Hepatic stellate cell (primary cell): ENCODE results near the gene ITGBL1.

ENCODE experiments used
- DNase-seq: peaks from one replicate; pipeline ENCODE4 v3.0.0; 2011; ENCODE audit warnings: low spot score

ITGBL1 gene

DNA sequence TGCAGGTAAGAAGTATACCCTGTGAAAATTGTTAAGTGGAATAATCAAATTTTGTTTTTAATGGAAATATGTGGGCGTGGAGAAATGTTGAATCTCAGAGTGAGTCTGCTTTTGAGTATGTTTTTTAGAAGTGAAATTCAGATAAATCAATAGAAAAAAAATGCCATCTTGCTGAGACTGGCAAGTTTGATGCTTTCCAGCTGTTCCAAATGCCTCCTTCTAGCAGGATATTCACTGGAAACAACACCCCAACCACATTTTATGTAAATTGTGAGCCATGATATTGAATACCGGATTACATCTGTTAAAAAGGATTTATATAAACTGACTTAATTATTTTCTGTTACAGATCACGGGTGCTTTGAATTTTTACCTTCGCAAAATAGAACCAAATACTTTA, 115.4 kb downstream of the ITGBL1 start:
- no peak for DNase-seq

DNA sequence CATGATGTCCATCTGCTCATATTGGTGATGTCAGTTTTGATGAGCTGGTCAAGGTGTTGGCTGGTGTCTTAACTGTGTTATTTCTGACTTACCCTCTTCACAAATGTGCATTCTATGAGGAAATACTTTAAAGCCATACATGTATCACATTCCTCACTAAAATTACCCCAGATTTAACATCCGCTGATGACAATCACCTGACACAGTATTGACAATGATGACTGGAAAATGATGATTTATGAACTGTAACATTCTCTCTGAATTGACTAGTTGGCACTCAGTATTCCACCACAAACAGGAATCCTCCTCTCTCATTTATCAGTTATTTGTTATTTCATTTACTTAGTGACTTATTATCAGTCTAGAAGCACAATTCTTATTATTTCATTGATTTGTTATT, 117.3 kb downstream of the ITGBL1 start:
- no peak for DNase-seq

DNA sequence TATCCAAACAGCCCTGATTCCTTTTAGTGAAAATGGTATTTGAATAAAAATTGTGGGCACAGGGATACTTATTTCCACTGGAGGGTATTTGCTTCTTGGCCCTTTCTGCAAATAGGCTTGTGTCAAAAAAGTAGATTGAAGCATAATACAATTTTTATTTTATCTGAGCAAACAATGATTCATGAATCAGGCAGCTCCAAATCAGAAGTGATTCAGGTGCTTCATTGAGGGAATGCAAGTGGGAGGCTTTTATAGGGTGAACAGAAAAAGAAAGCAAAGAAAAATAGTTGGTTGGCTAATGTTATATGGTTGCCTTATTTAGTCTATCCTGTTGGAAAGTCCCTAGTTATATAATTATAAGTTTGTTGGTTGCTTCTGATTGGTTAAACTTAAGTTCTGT, 117.9 kb downstream of the ITGBL1 start:
- no peak for DNase-seq

DNA sequence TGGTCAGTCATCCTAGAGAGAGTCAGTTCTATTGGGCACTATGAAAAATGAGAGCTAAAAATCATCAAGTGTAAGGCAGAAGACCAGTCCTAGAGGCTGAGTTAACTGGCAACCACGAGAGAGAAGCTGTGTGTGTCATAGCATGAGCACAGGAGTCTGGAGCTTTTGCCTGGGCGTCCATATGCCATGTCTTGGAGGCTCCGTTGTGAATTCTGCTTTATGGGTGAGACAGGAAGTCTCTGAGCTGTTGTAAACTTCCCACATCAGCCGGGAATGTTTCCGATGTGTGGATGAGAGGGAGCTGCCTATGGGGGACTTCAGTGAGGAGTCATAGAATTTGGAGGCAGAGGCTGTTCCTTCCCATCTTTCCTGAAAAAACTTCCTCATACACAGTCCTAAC, 120.0 kb downstream of the ITGBL1 start:
- DNase-seq = no peak

DNA sequence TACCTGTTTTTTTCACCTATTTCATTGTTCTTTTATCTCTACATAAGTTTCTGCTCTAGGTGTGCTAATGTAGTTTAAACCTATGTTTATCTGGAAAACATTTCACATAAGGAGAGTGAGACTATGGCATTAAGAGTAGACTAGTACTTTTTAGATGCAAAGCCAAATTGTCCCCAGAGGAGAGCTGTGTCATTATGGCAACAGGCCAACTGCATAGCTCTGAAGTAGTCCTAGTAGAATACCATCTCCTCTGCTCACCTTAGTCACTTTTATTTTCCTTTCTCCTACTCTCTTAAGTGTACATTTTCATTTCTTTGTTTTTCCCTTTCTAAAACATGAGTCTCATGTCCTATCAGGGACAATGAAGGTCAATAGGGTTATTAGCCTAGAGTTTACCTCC, 123.1 kb downstream of the ITGBL1 start:
- DNase-seq = no peak

DNA sequence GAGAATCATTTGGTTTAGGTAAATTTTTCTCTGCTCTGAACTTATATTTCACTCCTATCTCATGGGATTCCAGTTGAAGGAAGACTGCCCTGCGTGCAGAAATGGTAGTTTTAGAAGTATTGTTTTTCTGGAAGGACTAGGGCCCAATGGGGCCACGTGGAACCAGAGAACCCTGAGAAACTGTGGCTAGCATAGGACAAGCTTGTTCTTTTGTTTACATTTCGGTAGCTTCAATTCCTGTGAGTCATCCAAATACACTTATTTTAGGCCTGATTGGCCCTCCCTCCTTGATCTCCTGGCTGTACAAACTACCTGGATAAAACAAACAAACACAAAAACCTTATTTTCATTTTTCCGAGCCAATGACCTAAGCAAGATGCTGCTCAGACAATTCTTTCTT, 124.0 kb downstream of the ITGBL1 start:
- DNase-seq = no peak

DNA sequence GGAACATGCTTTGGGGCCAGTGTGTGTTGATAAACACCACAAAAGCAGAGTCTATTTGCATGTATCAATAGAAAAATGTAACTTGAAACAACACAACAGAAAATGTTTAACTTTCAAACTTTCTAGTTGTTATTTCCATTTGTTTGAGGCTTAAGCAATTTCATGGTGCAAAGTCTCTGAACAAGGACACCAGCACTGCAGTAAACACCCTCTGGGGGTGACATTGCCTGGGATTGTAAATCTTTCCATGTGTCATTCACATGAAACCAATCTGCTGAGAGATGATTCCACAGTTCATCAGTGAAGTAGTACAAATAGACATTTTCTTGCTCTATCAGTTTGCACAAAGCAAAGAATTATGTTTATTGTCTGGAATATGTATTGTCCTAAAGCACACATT, 124.5 kb downstream of the ITGBL1 start:
- no peak for DNase-seq

DNA sequence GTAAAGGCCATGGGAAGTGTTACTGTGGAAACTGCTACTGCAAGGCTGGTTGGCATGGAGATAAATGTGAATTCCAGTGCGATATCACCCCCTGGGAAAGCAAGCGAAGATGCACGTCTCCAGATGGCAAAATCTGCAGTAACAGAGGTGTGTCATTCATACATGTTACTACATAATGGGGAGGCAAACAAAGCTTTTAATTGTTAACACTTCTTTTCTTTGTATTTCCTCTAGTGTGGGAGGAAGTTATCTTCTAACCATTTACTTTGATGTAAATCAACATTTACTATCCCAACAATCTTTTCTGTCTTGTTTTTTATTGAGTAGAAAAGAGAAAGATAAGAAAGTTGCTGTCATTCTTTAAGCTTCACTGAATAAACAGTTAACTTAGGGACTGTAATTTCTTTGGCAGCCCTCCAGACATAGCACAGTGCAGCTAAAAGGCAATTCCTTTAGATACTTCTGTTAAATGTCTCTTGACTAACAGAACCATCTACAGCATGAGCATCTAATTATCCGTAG, 126.9 kb downstream of the ITGBL1 start:
- DNase-seq = peak; percentile 10

DNA sequence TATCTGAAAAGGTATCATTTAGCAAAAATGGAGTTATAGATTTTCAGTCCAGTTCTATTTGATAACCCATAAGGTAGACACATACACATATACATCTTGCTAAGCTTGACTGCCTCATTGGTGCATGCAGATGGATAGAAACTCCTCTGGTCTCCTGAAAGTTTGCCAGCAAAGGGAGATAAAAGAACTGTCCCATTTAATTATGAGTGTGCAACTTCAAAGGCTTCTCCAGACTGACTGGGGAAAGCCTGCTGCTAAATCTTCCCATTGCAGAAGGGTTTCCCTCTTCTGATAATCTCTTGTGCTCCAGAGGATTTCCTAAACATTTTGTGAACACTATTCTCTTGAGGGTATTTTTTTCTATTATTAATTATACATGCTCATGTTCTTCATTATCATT, 131.9 kb downstream of the ITGBL1 start:
- DNase-seq = no peak

DNA sequence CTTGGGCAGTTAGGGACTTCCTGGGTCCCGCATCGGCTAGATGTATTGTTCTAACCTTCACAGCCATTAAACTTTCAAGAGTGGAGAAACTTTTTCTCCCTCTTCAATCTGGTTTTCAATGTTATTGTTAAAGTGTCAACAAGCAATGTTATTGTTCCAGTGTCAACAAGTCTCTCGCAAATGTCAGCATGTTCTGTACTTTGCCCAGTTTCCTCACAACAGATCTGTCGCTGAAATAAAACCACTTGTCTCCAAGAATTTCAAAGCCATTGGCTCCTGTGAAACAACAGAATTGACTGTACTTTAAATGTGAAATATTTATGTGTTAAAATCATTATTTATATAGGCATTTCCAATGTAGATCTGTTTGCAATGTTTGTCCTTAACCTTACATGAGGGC, 138.0 kb downstream of the ITGBL1 start:
- DNase-seq = no peak

DNA sequence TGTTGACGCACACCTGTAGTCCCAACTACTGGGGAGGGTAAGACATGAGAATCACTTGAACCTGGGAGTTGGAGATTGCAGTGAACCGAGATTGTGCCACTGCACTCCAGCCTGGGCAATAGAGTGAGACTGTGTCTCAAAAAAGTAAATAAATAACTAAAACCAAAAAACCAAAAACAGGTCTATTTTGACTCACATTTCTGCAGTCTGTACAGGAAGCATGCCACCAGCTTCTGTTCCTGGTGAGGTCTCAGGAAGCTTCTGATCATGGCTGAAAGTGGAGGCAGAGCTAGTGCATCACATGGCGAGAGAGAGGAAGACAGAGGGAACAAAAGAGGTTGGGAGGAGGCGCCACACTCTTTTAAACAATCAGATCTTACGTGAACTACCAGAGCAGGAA, 142.5 kb downstream of the ITGBL1 start:
- no peak for DNase-seq

DNA sequence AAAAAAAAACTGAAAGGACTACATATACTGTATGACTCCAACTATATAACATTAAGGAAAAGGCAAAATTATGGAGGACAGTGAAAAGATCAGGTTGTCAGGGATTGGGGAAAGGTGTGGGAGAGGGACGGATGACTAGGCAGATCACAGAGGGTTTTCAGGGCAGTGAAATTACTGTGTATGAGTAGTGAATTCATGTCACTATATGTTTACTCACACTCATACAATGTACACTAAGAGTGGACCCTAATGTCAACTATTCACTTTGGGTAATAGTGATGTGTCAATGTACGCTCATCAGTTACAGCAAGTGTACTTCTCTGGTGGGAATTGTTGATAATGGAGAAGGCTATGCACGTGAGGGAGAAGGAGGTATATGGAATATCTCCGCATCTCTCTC, 144.3 kb downstream of the ITGBL1 start:
- no peak for DNase-seq

DNA sequence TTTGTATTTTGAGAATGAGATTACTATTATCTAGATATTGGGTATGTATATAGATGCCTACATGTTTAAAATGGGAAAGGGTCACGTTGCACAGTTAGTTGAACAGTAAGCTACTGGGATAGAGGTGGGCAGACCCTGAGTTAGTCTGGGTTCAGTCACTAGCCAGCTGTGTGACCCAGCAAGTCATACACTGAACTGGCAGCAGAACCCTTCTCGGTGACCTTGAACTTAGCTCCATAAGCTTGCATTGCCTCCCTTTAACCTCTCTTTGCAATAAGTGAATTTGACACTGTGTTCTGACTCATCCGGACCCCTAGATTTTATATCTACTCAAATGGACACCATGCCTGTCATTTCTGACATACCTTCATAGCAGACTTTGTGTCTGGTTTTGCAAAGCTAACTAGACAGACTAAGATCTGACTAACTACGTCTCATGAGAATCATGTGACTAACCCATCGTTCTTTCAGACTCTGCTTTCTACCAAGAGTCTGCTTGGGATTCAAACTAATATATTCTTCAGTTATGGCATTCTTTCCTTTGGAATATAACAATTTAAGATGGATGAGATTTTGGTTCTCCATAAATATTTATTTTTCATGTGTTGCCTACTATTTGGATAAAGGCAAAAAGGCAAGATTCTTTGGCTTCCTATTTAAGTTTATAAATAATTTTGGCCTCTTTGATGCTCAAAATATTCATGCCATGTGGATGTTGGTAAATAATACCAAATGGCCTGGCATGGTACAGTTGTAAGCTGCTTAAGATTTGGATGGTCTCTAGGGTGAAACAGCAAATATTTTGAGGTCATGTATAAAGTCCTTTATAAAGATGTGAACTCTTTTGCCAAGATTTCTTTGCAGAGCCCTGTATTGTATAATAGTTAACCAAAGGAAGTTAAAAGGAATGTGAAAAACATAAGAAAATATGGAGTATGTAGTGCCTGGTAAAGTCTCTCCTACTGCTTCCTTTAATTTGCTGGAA, 159.3 kb downstream of the ITGBL1 start:
- DNase-seq = no peak

DNA sequence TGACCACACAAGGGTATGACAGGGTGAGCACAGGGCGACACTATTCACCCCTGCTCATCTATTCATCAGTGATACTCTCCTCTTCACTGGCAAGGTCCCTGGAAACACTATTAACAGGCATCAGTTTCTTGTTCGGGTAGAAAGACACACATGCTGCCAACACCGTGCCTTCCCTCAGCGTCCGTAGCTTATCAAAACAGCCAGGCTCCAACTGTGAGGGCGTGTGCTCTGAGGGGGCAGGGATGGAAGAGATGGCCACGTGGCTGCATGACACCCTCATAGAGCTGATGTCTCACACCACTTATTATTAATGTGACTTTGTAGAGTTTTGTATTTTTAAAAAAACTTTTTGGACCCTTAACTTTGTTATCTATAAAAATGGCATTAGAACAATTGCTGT, 160.3 kb downstream of the ITGBL1 start:
- DNase-seq = no peak

DNA sequence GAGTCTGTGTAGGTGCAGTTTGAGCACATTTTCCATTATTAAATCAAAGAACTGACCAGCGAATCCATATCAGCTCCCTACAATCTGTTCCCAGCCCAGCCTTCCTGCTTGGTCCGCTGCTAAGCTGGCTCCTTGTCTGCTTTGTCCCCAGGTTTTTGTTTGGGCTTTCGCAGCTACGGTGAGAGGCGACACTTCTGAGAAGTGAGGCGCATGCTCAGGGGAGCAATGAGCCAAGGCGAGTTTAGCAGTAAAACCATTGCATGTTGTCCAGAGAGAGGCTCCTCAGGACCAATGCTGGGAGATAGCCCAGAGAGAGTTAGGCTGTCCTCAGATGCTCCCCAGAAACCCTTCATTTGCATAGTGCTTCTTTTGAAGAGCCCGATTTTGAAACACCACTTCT, 162.0 kb downstream of the ITGBL1 start:
- DNase-seq = no peak

DNA sequence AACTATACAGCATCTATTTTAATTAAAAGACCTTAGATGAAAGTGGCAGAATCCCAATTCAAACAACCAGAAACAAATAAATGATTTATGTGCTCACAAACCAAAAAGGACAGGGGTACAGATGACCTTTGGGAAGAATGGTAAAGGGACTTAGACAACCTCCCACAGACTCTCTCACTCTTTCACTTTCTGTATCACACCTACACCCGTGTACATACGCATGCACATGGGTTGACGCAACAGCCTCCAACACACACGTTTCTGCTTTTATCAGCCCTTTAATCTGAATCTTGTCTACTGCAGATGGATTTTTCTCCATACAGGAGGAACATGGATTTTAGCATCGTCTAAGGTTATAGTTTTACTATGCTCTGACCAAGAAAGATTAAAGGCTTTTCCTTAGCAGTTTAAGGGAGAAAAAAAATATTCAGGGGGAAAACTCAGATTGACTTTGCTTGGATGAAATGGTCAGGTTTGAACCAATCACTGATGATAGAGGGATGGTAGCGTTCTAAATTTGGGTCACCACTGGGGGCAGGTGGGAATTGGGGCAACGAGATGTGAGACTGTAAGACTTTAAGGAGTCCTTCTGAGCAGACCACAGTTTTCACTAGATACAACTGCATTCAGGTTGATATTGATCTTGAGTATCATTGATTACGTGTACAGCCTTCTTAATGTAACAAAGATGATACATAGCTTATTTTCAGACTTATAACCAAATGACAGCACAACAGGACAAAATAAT, 166.1 kb downstream of the ITGBL1 start:
- no peak for DNase-seq

DNA sequence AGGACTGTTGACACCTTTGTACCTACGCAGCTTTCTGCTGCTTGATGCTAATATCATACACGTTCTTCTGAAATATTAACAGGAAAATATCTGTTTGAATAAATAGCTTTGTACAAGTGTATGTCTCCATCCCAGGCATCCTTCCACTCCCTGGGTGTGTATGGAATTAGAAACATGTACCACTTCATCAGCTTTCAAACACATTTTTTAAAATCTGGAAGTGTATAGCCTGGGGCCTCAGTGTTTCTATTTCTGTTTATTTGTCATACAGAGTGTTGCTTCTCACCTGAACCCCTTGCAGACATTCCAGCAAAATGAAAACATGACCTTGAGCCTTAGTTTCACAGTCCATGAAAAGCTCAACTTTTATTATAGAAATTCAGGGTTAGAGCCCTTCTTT, 168.6 kb downstream of the ITGBL1 start:
- no peak for DNase-seq

DNA sequence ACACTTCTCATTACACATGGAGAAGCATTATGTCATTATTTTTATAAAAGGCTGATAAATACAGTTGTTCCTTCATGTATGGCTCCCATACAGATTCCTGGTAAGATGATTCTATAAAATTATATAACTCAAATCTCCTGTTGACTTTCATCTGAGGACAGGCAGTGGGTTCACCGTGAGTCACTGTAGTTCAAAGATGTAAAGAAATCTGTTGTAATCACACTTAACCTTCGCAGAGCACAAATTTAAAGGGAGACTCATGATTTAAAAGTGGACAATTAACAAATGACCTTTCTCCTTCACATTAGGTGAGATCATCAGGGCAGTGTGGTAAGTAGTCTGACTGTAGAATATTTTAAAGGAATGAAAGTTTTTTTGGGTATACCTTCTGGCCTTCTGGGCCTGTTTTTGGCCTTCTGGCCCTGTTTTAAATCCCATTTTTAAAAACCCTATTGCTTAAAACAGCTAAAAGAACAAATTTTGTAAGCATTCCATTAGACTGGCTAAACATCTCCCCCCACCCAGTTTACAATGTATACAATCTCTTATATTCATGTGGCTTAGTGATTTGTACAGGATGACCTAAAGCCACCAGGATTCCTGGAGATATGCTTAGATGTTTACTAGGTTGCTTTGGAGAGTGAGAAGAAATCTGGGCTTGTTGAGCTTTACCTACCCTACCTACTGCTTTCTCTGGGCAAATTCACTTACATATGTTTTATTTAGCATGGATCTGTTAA, 171.2 kb downstream of the ITGBL1 start:
- no peak for DNase-seq

DNA sequence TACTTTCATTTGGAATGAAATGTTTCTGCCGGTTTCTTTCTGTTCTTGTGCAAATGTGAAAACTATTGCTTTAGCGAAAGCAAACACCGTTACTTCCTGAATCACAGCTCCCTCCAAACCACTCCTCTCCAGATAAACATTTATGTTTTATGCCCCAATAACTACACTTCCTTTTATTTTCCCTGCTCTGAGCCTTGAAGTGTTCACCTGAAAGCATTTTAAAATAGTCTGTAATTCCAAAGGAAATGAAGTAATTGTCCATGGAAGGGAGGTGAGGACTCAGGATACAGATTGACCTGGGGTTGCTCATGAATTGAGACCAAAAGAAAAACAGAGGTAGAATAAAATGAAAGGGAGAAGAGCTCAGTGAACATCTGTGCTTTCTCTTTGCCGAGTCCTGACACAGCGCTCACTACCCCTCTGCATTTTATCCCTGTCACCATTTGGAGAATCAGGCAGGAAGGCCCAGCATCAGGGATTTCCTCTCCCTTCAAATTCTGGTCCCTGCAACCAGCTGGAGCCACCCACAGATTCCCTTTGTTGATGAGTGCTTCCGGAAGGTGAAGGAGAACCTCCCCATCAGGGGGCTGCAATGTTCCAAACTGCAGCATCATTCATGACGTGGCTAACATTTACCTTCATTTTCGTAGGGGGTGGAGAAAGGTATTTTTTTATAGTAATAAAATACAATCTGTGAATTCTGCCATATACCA, 171.9 kb downstream of the ITGBL1 start:
- DNase-seq = no peak

DNA sequence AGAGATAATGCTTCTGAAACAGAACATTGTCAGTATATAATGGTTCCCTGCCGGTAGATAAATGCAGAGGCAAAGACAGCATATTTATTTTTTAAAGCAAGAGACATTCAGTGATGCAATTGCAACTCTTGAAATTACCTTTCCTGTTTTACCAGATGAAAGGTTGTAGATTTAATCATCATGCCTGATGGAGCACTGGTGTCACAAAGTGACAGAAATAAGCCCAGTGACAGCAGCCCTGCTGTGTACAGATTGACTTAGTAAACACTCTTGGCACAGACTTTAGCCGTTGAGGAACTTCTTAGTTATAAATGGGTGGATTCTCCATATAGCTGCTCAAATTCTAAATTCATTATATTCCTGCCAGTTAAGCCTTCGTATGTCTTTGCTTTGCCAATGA, 172.5 kb downstream of the ITGBL1 start:
- DNase-seq = no peak

DNA sequence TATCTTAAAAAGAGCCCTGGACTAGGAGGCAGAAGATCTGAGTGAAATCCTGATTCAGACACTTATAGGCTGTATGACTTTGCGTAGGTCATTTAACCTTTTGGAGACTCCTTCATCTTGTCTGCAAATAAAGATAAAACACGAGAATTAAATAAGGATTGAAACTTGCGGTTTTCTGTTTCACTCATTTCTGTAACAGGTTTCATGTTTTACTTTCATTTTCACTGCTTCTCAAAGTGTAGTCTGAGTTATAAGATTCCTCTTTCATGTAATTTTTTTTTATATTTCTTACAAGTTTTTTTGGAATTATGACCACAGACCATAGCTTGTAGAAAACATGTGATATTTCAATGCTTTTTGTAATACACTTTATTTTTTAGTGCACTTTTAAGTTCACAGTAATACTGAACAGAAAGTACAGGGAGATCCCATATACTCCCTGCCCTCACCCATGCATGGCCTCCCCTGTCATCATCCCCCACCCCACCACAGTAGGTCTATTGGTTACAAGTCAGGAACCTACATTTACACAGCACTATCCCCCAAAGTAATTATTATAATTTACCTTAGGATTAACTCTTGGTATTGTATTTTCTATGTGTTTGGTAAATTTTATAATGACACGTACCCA, 174.6 kb downstream of the ITGBL1 start:
- no peak for DNase-seq
